Stimulated activated CD4-positive, alpha-beta T cell treated with anti-CD3 and anti-CD28 coated beads, Interleukin-1b, Interleukin-23, amount 100 ng/mL, for 48 hours (primary cell): ENCODE measurements around the gene KCNJ15.

Experiments used
- DNase-seq: peaks from one replicate; pipeline ENCODE4 v3.0.0-alpha.2; 2020

The KCNJ15 gene

GRCh38 chr21:38329162-38329561 is 72.4 kb downstream of the KCNJ15 start:
- no peak for DNase-seq

DNA sequence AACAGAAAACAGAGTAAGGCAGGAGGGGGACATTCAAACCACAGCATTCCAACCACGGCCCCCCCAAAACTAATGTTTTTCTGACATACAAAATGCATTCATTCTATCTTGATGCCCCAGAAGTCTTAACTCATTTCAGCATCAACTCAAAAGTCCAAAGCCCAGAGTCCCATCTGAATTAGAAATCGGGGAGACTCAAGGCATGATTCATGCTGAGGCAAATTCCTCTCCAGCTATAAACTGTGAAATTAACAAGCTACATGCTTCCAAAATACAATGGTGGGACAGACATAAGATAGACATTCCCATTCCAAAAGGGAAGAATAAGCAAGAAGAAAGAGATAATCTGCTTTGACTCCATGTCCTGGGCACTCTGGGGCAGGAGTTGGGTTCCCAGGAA is 73.9 kb downstream of the KCNJ15 start:
- DNase-seq: no peak

GRCh38 chr21:38333301-38334272 is 76.8 kb downstream of the KCNJ15 start:
- DNase-seq: no peak

- no peak for DNase-seq
Observed at GRCh38 chr21:38334866-38335265, 78.1 kb downstream of the KCNJ15 start.

GRCh38 chr21:38337793-38338192 is 81.0 kb downstream of the KCNJ15 start:
- no peak for DNase-seq

DNA sequence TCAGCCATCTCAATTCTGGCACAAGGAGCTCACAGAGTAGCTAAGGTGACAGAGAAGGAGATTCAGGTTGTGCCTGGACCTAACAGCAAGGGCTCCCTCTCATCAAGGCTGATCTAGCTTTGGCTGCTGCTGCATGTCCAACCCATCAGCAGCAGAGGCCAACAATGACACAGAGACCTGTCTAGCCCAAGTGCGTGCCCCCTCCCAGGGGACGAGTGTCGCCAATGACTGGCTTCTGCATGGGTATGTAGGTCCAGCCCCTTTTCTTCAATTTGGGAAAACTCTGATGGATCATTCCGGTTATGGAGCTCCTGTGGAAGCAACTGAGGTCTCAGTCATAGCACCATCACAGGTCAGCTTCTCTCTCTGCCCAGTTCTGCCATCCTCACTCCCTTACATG is 83.3 kb downstream of the KCNJ15 start:
- DNase-seq: no peak

DNA sequence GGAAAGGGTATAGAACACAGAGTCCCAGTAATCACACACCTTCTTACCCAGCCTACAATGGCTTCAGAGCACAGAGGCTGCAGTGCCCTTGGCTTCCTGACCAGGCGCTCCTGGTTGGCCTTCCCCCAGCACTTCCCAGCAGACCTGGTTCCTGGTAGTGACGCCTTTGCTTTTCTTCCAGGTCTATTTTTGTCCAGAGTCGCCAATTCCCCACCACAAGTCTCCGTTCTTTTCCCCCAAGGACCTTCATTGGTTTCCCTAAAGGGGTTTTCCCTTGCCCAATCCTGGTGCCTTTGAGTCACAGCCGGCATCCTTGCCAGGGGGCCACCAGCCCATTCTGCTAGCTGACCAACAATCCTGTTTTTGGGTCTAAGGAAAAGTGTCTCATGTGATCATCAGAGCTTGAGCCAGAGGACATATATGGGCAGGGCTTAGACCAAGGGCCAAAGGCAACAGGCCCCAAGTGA is 84.8 kb downstream of the KCNJ15 start:
- no peak for DNase-seq

DNA sequence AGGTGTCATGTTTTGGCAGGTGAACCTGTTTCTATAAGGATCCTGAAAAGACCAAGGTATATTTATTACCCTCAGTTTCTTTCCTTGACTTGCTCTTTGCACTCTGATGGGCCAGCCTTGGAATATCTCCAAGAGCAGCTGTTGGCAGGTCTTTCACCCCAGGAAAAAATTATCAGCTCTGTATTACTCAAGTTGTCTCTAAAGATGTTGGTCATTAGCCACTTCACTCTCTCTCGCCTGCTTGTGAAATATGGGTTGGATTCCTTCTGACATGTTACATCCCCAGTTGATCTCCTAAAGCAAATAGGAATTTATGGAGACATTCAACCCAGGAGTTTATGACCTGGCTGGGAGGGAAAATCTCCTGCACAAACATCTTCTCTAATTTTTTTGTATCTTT is 85.9 kb downstream of the KCNJ15 start:
- no peak for DNase-seq

- no peak for DNase-seq
Observed at GRCh38 chr21:38343691-38344090, 86.9 kb downstream of the KCNJ15 start.

DNA sequence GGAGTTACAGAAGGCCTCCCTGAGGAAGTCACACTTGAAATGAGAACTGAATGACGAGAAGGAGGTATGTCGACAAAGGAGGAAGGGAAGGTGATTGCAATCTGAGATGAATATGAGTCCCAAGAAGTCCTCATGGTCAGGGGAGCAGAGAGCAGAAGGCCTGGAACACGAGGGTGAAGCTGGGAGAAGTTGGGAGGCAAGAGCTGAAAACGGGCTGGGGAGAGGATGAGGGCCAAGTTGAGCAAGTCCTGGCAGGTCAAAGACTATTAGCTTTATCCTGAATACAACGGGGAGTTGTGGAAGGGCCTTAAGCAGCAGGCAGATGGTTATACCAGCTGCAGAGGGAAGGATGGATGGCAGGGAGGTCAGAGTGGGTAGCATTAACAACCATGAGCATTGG is 89.5 kb downstream of the KCNJ15 start:
- DNase-seq: no peak

- no peak for DNase-seq
Observed at GRCh38 chr21:38349111-38349746, 92.4 kb downstream of the KCNJ15 start.

DNA sequence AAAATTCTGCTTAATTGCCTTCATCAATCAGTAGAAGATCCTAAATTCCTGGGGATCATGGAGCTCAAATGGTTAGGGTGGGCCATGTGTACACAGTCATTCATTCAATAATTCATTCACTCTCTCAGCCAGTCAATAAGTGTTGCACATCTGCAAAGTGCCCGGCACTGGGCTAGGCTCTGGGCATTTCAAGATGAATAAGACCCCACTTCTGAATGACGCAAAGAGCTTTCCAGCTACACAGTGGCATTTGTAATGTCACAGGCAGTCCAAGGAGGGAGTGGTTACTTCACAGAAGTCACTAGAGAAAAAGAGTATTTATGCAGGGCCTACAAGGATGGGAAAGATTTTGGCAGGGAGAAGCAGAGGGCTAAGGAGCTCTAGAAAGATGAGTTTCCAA is 93.2 kb downstream of the KCNJ15 start:
- DNase-seq: no peak

DNA sequence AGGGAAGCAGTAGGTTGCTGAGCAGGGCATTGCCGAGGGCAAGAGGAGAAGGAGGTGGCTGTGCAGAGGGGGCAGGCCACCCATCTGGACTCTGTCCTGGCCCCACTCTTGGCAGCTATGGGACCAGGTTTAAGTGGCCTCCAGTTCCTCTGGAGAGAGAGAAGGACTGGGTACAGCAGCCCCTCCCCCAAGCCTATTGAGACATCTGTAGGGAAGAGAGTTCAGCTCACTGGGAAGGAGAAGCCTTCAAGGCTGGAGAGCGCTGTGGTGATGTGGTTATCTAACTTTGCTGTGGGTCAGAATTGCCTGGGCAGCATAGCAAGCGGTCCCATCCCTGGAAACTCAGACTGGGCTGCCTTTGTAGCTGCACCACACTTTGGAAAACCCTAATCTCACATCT is 93.9 kb downstream of the KCNJ15 start:
- DNase-seq: no peak

DNA sequence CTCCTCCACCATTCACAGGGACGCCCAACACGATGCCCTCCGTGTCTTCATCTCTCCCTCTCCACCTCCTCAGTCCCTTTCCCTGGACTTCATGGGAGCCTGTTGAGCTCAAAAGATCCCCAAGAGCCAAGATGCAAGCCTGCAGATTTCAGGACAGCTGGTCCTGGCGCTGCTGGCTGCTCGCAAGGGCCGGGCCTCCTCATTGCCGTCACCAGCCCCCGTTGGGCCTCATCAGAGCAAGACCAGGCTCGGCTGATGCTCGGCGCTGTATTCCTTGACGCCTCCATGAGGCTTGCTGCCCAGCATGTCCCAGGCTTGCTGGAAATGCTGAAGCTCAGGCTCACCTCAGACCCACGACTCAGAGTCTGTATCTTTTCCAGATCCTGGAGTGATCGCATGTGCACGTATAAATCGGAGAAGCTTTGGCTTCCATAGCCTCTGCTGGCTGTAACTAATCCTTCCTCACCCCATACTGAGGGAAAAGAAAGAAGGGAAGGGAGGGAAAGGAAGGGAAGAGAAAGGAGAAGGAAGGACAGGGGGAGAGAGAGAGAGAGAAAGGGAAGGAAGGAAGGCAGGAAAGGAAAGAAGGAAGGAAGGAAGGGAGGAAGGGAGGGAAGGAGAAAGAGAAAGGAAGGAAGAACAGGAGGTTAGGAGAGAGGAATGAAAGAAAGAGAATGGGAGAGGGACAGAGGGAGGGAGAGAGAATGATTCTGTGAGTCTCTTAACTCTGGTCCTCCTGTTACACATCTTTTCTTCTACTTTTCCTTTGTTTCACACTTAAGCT is 94.6 kb downstream of the KCNJ15 start:
- no peak for DNase-seq

GRCh38 chr21:38351961-38352521 is 95.2 kb downstream of the KCNJ15 start:
- DNase-seq: no peak

GRCh38 chr21:38352536-38353219 is 95.9 kb downstream of the KCNJ15 start:
- DNase-seq: peak; percentile 25

GRCh38 chr21:38354231-38354630 is 97.4 kb downstream of the KCNJ15 start:
- no peak for DNase-seq

GRCh38 chr21:38354746-38355145 is 98.0 kb downstream of the KCNJ15 start:
- DNase-seq: no peak

DNA sequence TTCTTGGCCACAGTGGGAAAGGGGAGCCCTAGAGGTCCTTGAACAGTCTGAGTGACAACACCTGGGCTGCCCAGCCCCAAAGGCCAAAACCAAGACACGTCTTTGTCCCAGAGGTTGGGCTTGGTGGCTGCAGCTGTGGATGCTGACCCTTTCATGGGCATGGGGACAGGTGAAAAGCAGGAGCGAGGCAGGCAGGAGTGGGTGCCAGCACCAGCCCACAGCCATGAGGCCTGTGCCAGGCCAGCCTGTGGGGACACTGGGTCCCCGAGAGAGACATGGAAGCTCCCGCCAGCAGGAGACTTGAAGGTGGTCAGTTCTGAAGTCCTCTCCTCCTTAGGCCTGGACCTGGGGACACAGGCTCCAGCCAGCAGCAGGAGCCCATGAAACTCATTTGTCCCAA is 98.6 kb downstream of the KCNJ15 start:
- no peak for DNase-seq

- DNase-seq: peak; percentile 75
Observed at GRCh38 chr21:38355992-38356781, 99.4 kb downstream of the KCNJ15 start.
